IMR-90 (cell line): Measurements from ENCODE around the gene MRS2. TPM values are rescaled to one million over a fixed set of nuclear protein-coding genes. Genes with fewer than 3 reads are reported as not detected.

ENCODE experiments used
- ATAC-seq: fragments of 200-7000 bp; cut with Tn5 transposase; 2 replicates; pipeline ENCODE4 v1.9.1; 2020; ENCODE audit warnings: low read depth, mild to moderate bottlenecking, moderate library complexity
- BruUV-seq: library from RNA; stranded (reverse); fragments of 400-500 nt; replicated peaks from 2 replicates; lab custom pipeline; 2021; lab: Mats Ljungman, UMichigan
- CTCF ChIA-PET: fragments of 300-600 bp; formaldehyde crosslinking; extraction: SDS; loops from one replicate; lab custom pipeline; 2021; ENCODE audit warnings: antibody characterized with exemption; lab: Yijun Ruan, JAX
- POLR2A ChIA-PET: fragments of 300-600 bp; sonication (Branson Sonifier 250); formaldehyde crosslinking; loops from one replicate; lab custom pipeline; 2022; ENCODE audit warnings: antibody characterized with exemption; ENCODE audit not compliant: unreplicated experiment; lab: Charles Lee
- DNase-seq: peaks from one replicate; pipeline ENCODE4 v3.0.0; 2013
- H2AFZ ChIP-seq: replicated peaks from 2 replicates; pipeline ENCODE3; 2013; ENCODE audit warnings: low read length, mild to moderate bottlenecking; ENCODE audit not compliant: poor library complexity
- H2AK5ac ChIP-seq: 2 replicates; pipeline ENCODE4 v1.6.1; 2013; ENCODE audit warnings: low read depth, low read length, inconsistent platforms
- H2AK9ac ChIP-seq: replicated peaks from 2 replicates; pipeline ENCODE3; 2013; ENCODE audit warnings: mild to moderate bottlenecking, low read depth, low read length, moderate library complexity; ENCODE audit not compliant: poor library complexity
- H2BK120ac ChIP-seq: 2 replicates; pipeline ENCODE4 v1.6.1; 2013; ENCODE audit warnings: low read depth, low read length, inconsistent platforms
- H2BK15ac ChIP-seq: 3 replicates; pipeline ENCODE4 v1.6.1; 2013; ENCODE audit warnings: low read depth, low read length, inconsistent platforms
- H2BK20ac ChIP-seq: 2 replicates; pipeline ENCODE4 v1.6.1; 2013; ENCODE audit warnings: low read depth, mild to moderate bottlenecking, inconsistent platforms, low read length, moderate library complexity
- H2BK5ac ChIP-seq: 2 replicates; pipeline ENCODE4 v1.6.1; 2013; ENCODE audit warnings: mild to moderate bottlenecking, low read depth, low read length, inconsistent platforms; ENCODE audit not compliant: poor library complexity, severe bottlenecking
- H3K14ac ChIP-seq: replicated peaks from 2 replicates; pipeline ENCODE4 v1.6.1; 2013; ENCODE audit warnings: low read depth, low read length, inconsistent platforms
- H3K18ac ChIP-seq: 2 replicates; pipeline ENCODE4 v1.6.1; 2013; ENCODE audit warnings: low read depth, low read length, control low read depth
- H3K23ac ChIP-seq: 2 replicates; pipeline ENCODE4 v1.6.1; 2013; ENCODE audit warnings: low read depth, low read length, inconsistent platforms
- H3K27ac ChIP-seq: 2 replicates; pipeline ENCODE4 v1.5.1; 2013; ENCODE audit warnings: mild to moderate bottlenecking, control low read depth, low read length; ENCODE audit not compliant: insufficient read depth
- H3K27me3 ChIP-seq: 2 replicates; pipeline ENCODE4 v1.6.1; 2013; ENCODE audit warnings: low read length; ENCODE audit not compliant: control insufficient read depth, insufficient read depth
- H3K36me3 ChIP-seq: 2 replicates; pipeline ENCODE4 v1.6.1; 2013; ENCODE audit warnings: low read length, mixed read lengths; ENCODE audit not compliant: control insufficient read depth, insufficient read depth
- H3K4ac ChIP-seq: 2 replicates; pipeline ENCODE4 v1.6.1; 2013; ENCODE audit warnings: low read depth, low read length, inconsistent platforms
- H3K4me1 ChIP-seq: 2 replicates; pipeline ENCODE4 v1.6.1; 2013; ENCODE audit warnings: low read length, mixed read lengths; ENCODE audit not compliant: control insufficient read depth, insufficient read depth
- H3K4me2 ChIP-seq: 2 replicates; pipeline ENCODE4 v1.6.1; 2013; ENCODE audit warnings: low read depth, mild to moderate bottlenecking, control low read depth, low read length, moderate library complexity
- H3K4me3 ChIP-seq: 2 replicates; pipeline ENCODE4 v1.5.1; 2013; ENCODE audit warnings: low read depth, mild to moderate bottlenecking, control low read depth, low read length, moderate library complexity; ENCODE audit not compliant: insufficient read depth
- H3K56ac ChIP-seq: 2 replicates; pipeline ENCODE4 v1.6.1; 2013; ENCODE audit warnings: low read length, inconsistent platforms; ENCODE audit not compliant: insufficient read depth; ENCODE audit errors: extremely low read depth
- H3K79me1 ChIP-seq, 2 experiments: 2 replicates each; pipeline ENCODE4 v1.6.1; 2013; ENCODE audit warnings: low read length in 2 of 2, inconsistent platforms in 1 of 2, low read depth in 1 of 2
- H3K9ac ChIP-seq: 2 replicates; pipeline ENCODE4 v1.6.1; 2013; ENCODE audit warnings: low read depth, low read length, control low read depth
- H3K9me1 ChIP-seq: 2 replicates; pipeline ENCODE4 v1.6.1; 2013; ENCODE audit warnings: low read length, inconsistent platforms; ENCODE audit not compliant: insufficient read depth
- H3K9me3 ChIP-seq: 2 replicates; pipeline ENCODE4 v1.6.1; 2013; ENCODE audit warnings: low read length; ENCODE audit not compliant: control insufficient read depth, insufficient read depth
- H4K20me1 ChIP-seq: 2 replicates; pipeline ENCODE4 v1.6.1; 2013; ENCODE audit warnings: low read length, inconsistent platforms; ENCODE audit not compliant: insufficient read depth
- H4K5ac ChIP-seq: 2 replicates; pipeline ENCODE4 v1.6.1; 2013; ENCODE audit warnings: mild to moderate bottlenecking, low read depth, low read length, control low read depth
- H4K8ac ChIP-seq, 2 experiments: 2 replicates each; pipeline ENCODE4 v1.6.1; 2013; ENCODE audit warnings: low read depth in 2 of 2, low read length in 2 of 2, control low read depth in 1 of 2, inconsistent platforms in 1 of 2
- H4K91ac ChIP-seq: 2 replicates; pipeline ENCODE4 v1.6.1; 2013; ENCODE audit warnings: low read depth, low read length, inconsistent platforms; ENCODE audit not compliant: insufficient read depth
- CHD1 ChIP-seq: IDR thresholded peaks from 2 replicates; pipeline ENCODE4 v1.6.1; 2012; ENCODE audit warnings: low read depth, low read length, improper control_type of control experiment
- CTCF ChIP-seq: conservative IDR thresholded peaks from 2 replicates; pipeline ENCODE4 v1.5.1; 2012; ENCODE audit warnings: mild to moderate bottlenecking, low read depth, low read length, improper control_type of control experiment
- MAFK ChIP-seq: IDR thresholded peaks from 2 replicates; pipeline ENCODE4 v1.6.1; 2012; ENCODE audit warnings: low read depth, low read length, improper control_type of control experiment
- NFE2L2 ChIP-seq: fragments of 150-350 bp; IDR thresholded peaks from 2 replicates; pipeline ENCODE4 v1.6.1; 2016; ENCODE audit warnings: low read depth, mild to moderate bottlenecking, low read length
- SMC3 ChIP-seq: fragments of 150-350 bp; IDR thresholded peaks from 2 replicates; pipeline ENCODE4 v1.6.1; 2016; ENCODE audit warnings: low read depth, mild to moderate bottlenecking, antibody characterized with exemption, low read length, moderate library complexity
- WGBS, 2 experiments: methylation state at CpG; one replicate each; pipeline versions ENCODE4 v1.1.5 to v1.1.7; 2013; ENCODE audit warnings: missing lambda C conversion rate in 2 of 2; ENCODE audit not compliant: insufficient read length in 1 of 2; ENCODE audit errors: extremely low coverage in 2 of 2; 5-methylcytosine and 5-hydroxymethylcytosine counted together
- dilution Hi-C: fragments of 300-500 bp; cut with HindIII; formaldehyde crosslinking; loops from one replicate; pipeline ENCODE4 v1.14.3; 2018; ENCODE audit warnings: low sequenced_read_pairs; ENCODE audit not compliant: unreplicated experiment
- in situ Hi-C: fragments of 300-500 bp; cut with MboI; formaldehyde crosslinking; loops from 3 replicates; pipeline ENCODE4 v1.14.3; 2019; ENCODE audit warnings: low sequenced_read_pairs, inconsistent platforms, mixed read lengths
- intact Hi-C: fragments of 100-400 bp; cut with micrococcal nuclease; formaldehyde crosslinking; loops from 2 replicates; pipeline ENCODE4 v1.10.0; 2022
- polyA plus RNA-seq, 3 experiments: library from polyadenylated mRNA; depleted of rRNA; stranded (reverse); fragments of >200 nt; gene quantifications; 2 replicates each; pipeline ENCODE4 v1.2.3, GENCODE V29; 2012; ENCODE audit warnings: low replicate concordance in 1 of 3
- total RNA-seq: library from RNA; depleted of rRNA; stranded (reverse); fragments of >200 nt; gene quantifications from 2 replicates; pipeline ENCODE4 v1.2.3, GENCODE V29; 2012
- TF ChIP-seq, protein P1 (sequence below): fragments of 150-350 bp; IDR thresholded peaks from 2 replicates; pipeline ENCODE4 v1.6.1; 2016; ENCODE audit warnings: low read depth, mild to moderate bottlenecking, low read length, moderate library complexity, borderline replicate concordance

MRS2 gene
- total and polyA plus RNA-seq, 2 of the 4 experiments (the other 2 are of a cell fraction): 8.8 to 11.1 TPM

DNA sequence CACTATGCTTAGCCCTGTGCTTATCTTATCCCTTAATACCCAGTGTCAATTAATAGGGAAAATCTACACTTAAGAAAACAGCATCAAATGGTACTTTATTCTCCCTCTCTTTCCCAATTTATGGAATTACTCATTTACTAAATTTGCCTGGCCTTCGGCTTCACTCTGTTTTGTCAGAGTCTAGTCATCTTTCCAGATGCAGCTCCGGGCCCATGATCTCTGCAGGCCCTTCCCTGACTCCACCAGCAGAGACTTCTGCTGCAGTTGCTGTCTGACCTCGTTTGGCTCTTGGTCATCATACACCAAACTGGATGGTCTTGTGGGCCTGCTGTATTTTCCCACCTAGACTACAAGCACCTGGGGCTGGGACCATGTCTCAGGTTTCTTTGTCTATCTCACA is 27.4 kb downstream of the MRS2 start:
- ATAC-seq (no peak), DNase-seq (peak; percentile 47)
- Histone ChIP-seq H4K20me1 (no peaks in the 10 kb centered on the region), H3K9me1 (peaks cover 4% of the 10 kb centered on the region), H4K5ac (no peak overlapping the region), H3K4me2 (no peak overlapping the region), H3K9me3 (no peaks in the 10 kb centered on the region), H3K27ac (no peak overlapping the region), H3K23ac (no peak overlapping the region), H2AK5ac (no peak overlapping the region), H2BK120ac (no peak overlapping the region), H2BK15ac (no peak overlapping the region), H3K36me3 (peaks cover 1% of the 10 kb centered on the region; the same call in 1 of the 2 replicates), H3K27me3 (no peaks in the 10 kb centered on the region), H3K56ac (no peak overlapping the region), H3K4me1 (peaks cover 3% of the 10 kb centered on the region; the same call in 1 of the 2 replicates), H2AFZ (no peak overlapping the region), H4K91ac (no peak overlapping the region), H2AK9ac (no peak overlapping the region), H2BK5ac (no peak overlapping the region), H3K4me3 (no peak overlapping the region), H3K9ac (no peak overlapping the region), H3K79me1 (no peaks in the 10 kb centered on the region), H3K4ac (no peak overlapping the region), H3K18ac (no peak overlapping the region), H4K8ac (no peak overlapping the region), H3K14ac (no peak overlapping the region), H2BK20ac (no peak overlapping the region)
- in situ Hi-C loops (loop anchor here (10.0 kb wide), 1 partner anchor 265 kb away; no protein-coding TSS in a partner anchor), intact Hi-C loops (no loop called here), dilution Hi-C loops (no loop called here)
- BruUV-seq: no TSS peak
- ChIA-PET POLR2A (no interaction called here), CTCF (interaction anchor here (0.6 to 1.7 kb wide), 5 partner anchors 8 to 155 kb away, joined by 3 to 7 read pairs (median 5); no protein-coding TSS in a partner anchor)
- TF ChIP-seq NFE2L2: no peak
- TF ChIP-seq, protein P1, sequence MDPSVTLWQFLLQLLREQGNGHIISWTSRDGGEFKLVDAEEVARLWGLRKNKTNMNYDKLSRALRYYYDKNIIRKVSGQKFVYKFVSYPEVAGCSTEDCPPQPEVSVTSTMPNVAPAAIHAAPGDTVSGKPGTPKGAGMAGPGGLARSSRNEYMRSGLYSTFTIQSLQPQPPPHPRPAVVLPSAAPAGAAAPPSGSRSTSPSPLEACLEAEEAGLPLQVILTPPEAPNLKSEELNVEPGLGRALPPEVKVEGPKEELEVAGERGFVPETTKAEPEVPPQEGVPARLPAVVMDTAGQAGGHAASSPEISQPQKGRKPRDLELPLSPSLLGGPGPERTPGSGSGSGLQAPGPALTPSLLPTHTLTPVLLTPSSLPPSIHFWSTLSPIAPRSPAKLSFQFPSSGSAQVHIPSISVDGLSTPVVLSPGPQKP: no peak
- no peak for TF ChIP-seq SMC3
- TF ChIP-seq MAFK: no peak
- TF ChIP-seq CHD1: no peak
- TF ChIP-seq CTCF: no peak
- 36% methylated on average over 3 of the region's 3 CpGs; no CpG with 5 or more reads in 1 of the 2 experiments for WGBS, 2 experiments
